ENCODE results near the gene UBQLN2. TPM values are rescaled to one million over a fixed set of nuclear protein-coding genes. Genes with fewer than 3 reads are reported as not detected.

The UBQLN2 gene
- total and polyA plus RNA-seq, 2 of the 8 experiments (the other 6 are each of a cell fraction or from before 2014, with no cell fraction given) = 21.0 to 35.3 TPM

- Histone ChIP-seq H2AK5ac (ENCODE audit: low read depth, low read length) (no peak overlapping the region), H3K4me3 (ENCODE audit: extremely low read depth in 1 of 4, insufficient read depth in 2 of 4, low read depth in 3 of 4, low read length in 4 of 4) (no peak overlapping the region), H3K9me3 (ENCODE audit: insufficient read depth in 2 of 2, low read depth in 1 of 2, low read length in 1 of 2) (no peaks in the 10 kb centered on the region; a peak in 1 of 4 replicates), H4K20me1 (replicated peaks in 1 of 2; ENCODE audit: control insufficient read depth in 1 of 2, insufficient read depth in 2 of 2, low read length in 2 of 2) (no peaks in the 10 kb centered on the region), H3K79me2 (ENCODE audit: control insufficient read depth in 1 of 2, insufficient read depth in 2 of 2, low read length in 2 of 2) (no peaks in the 10 kb centered on the region), H4K8ac (ENCODE audit: extremely low read depth, insufficient read depth, low read length) (no peak overlapping the region; the same call in 1 of the 2 replicates), H4K5ac (ENCODE audit: insufficient read length, low read depth, low read length) (no peak overlapping the region), H3K27me3 (replicated peaks in 1 of 4; ENCODE audit: control insufficient read depth in 3 of 4, extremely low read depth in 1 of 4, insufficient read depth in 3 of 4, low read length in 3 of 4) (no peaks in the 10 kb centered on the region), H3K9ac (replicated peaks in 1 of 4; ENCODE audit: extremely low read depth in 1 of 4, low read depth in 3 of 4, low read length in 3 of 4) (no peak overlapping the region), H3K23ac (ENCODE audit: insufficient read length) (no peak overlapping the region), H3K79me1 (ENCODE audit: low read depth, low read length) (no peaks in the 10 kb centered on the region), H3K4me1 (replicated peaks in 1 of 4; ENCODE audit: control insufficient read depth in 3 of 4, insufficient read depth in 4 of 4, low read length in 3 of 4) (no peaks in the 10 kb centered on the region), H2BK120ac (replicated peaks; ENCODE audit: low read depth, low read length) (no peak overlapping the region), H2AFZ (ENCODE audit: low read length) (no peak overlapping the region), H4K91ac (replicated peaks; ENCODE audit: insufficient read length, low read length) (no peak overlapping the region), H3K14ac (ENCODE audit: insufficient read length) (no peak overlapping the region), H3K27ac (ENCODE audit: low read depth, low read length) (no peak overlapping the region), H3K18ac (ENCODE audit: extremely low read depth, low read length) (no peak overlapping the region), H2BK15ac (ENCODE audit: low read length) (no peak overlapping the region), H3K23me2 (ENCODE audit: low read depth, low read length) (no peaks in the 10 kb centered on the region), H3K36me3 (ENCODE audit: control insufficient read depth in 2 of 4, insufficient read depth in 4 of 4, low read length in 3 of 4) (no peaks in the 10 kb centered on the region), H2BK12ac (ENCODE audit: low read depth, low read length) (no peak overlapping the region), H3K4me2 (ENCODE audit: insufficient read depth in 1 of 2, low read depth in 2 of 2, low read length in 2 of 2) (no peak overlapping the region), H2BK20ac (ENCODE audit: low read length) (no peak overlapping the region), H3K4ac (replicated peaks; ENCODE audit: insufficient read length, low read depth, low read length) (no peak overlapping the region), H2BK5ac (ENCODE audit: low read depth, low read length) (no peak overlapping the region), H3K56ac (replicated peaks; ENCODE audit: insufficient read length, low read depth, low read length) (no peak overlapping the region)
- CTCF ChIA-PET (ENCODE audit: partially characterized antibody) = no interaction called here
- TF ChIP-seq CBX8 (IDR thresholded peaks at IDR 0.05; ENCODE audit: borderline replicate concordance, low read depth, low read length) (no peak), CHD2 (IDR thresholded peaks at IDR 0.05; ENCODE audit: low read length) (no peak), CTCF (IDR thresholded peaks at IDR 0.05; ENCODE audit: control extremely low read depth in 1 of 3, insufficient read depth in 1 of 3, low read depth in 1 of 3, low read length in 3 of 3) (no peak), PHF8 (conservative IDR thresholded peaks at IDR 0.05; ENCODE audit: low read depth, low read length) (no peak), SRF (IDR thresholded peaks at IDR 0.05; ENCODE audit: low read depth, low read length) (no peak), SIN3A (conservative IDR thresholded peaks at IDR 0.05 in 1 of 2, IDR thresholded peaks at IDR 0.05 in 1 of 2; ENCODE audit: low read depth in 1 of 2, low read length in 2 of 2) (no peak), YY1 (IDR thresholded peaks at IDR 0.05; ENCODE audit: low read depth, low read length) (no peak)
- TF ChIP-seq, protein P1, sequence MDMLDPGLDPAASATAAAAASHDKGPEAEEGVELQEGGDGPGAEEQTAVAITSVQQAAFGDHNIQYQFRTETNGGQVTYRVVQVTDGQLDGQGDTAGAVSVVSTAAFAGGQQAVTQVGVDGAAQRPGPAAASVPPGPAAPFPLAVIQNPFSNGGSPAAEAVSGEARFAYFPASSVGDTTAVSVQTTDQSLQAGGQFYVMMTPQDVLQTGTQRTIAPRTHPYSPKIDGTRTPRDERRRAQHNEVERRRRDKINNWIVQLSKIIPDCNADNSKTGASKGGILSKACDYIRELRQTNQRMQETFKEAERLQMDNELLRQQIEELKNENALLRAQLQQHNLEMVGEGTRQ (IDR thresholded peaks at IDR 0.05; ENCODE audit: low read length) = no peak
- 93% methylated on average over 2 of the region's 2 CpGs; no CpG with 5 or more reads in 1 of the 2 experiments for WGBS, 2 experiments (ENCODE audit: extremely low coverage in 1 of 2, insufficient coverage in 1 of 2, insufficient read length in 1 of 2, insufficient replicate concordance in 2 of 2, low coverage in 1 of 2, low lambda C conversion rate in 2 of 2, missing lambda C conversion rate in 1 of 2)
- DNase-seq (ENCODE audit: low read depth in 1 of 2, low spot score in 2 of 2) (no peak), FAIRE-seq (no peak)
- POLR2A ChIA-PET (ENCODE audit: partially characterized antibody) = no interaction called here
Measured at GRCh38 chrX:56615282-56615681, 51.9 kb downstream of the UBQLN2 start.

Data from H1 (cell line).